Mucosa of descending colon (tissue), 3 donors: Measurements from ENCODE around the gene ASB4. TPM values are rescaled to one million over a fixed set of nuclear protein-coding genes. Genes with fewer than 3 reads are reported as not detected.

Experiments
- ATAC-seq: fragments of 200-7000 bp; cut with Tn5 transposase; one replicate; pipeline ENCODE4 v1.9.1; 2020; ENCODE audit warnings: mild to moderate bottlenecking, moderate library complexity
- DNase-seq, 3 donors: peaks; one replicate each; pipeline ENCODE4 v3.0.0-alpha.2; 2020
- H3K36me3 ChIP-seq: fragments of 200-600 bp; one replicate; pipeline ENCODE4 v1.8.0; 2021; ENCODE audit warnings: low read depth, mild to moderate bottlenecking
- H3K4me1 ChIP-seq: fragments of 200-600 bp; one replicate; pipeline ENCODE4 v1.8.0; 2021; ENCODE audit warnings: low read depth, mild to moderate bottlenecking
- H3K4me3 ChIP-seq: fragments of 200-600 bp; one replicate; pipeline ENCODE4 v1.8.0; 2021; ENCODE audit warnings: mild to moderate bottlenecking
- H3K9me3 ChIP-seq: fragments of 200-600 bp; one replicate; pipeline ENCODE4 v1.8.0; 2021; ENCODE audit warnings: mild to moderate bottlenecking
- intact Hi-C, 2 donors: fragments of 100-400 bp; cut with DNase I in 1 of 2; cut with micrococcal nuclease in 1 of 2; formaldehyde crosslinking; loops; one replicate each; pipeline versions ENCODE4 v1.11.0 to v1.11.1; 2022; cut with DNase I, micrococcal nuclease
- total RNA-seq, 3 donors: library from RNA; stranded (reverse); fragmentation: NEBNext Ultra II Directional in 2 of 3; extraction: Animal tissue kit (Norgen Biotek cat#: 25700) in 2 of 3; gene quantifications; one replicate each; pipeline versions ENCODE4 v1.2.1 to v1.2.4, GENCODE V29; 2021 to 2023
- TF ChIP-seq, protein P1 (sequence below): fragments of 200-600 bp; IDR thresholded peaks from one replicate; pipeline ENCODE4 v1.8.0; 2022; ENCODE audit warnings: antibody characterized with exemption, mild to moderate bottlenecking
- donor health status: DM: no; HTN: no; CAD: no; lungs with moderate emphysema.
- donor health status: DM: no; HTN: no; CAD: no.
- donor health status: DM: no; HTN: yes; CAD: no.

The ASB4 gene
- total RNA-seq, 3 donors from 2014 or later = 0.13 to 0.84 TPM; not detected in 1

DNA sequence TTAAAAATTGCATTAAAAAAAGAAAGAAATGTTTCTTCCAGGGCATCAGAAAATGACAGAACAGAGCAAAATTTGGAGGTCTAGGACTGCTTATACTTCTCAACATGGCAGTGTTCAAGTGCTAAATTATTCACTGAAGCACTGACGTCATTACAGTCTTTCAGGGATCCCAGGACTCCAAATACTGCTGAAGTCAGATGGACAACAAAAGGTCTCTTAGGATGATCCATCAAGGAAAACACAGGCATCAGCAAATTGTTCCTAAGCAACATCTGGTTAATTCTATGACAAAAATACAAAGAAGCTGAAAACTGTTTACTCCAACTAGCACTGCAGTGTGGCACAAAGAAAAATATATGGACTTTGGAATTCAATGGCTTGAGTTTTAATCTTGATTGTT is 58.4 kb downstream of the ASB4 start:
- no peak for DNase-seq
- Histone ChIP-seq H3K4me1 (peaks cover 7% of the 10 kb centered on the region), H3K4me3 (no peak overlapping the region), H3K9me3 (no peaks in the 10 kb centered on the region), H3K36me3 (no peaks in the 10 kb centered on the region)
- no peak for ATAC-seq
- intact Hi-C loops = no loop called here
- TF ChIP-seq, protein P1, sequence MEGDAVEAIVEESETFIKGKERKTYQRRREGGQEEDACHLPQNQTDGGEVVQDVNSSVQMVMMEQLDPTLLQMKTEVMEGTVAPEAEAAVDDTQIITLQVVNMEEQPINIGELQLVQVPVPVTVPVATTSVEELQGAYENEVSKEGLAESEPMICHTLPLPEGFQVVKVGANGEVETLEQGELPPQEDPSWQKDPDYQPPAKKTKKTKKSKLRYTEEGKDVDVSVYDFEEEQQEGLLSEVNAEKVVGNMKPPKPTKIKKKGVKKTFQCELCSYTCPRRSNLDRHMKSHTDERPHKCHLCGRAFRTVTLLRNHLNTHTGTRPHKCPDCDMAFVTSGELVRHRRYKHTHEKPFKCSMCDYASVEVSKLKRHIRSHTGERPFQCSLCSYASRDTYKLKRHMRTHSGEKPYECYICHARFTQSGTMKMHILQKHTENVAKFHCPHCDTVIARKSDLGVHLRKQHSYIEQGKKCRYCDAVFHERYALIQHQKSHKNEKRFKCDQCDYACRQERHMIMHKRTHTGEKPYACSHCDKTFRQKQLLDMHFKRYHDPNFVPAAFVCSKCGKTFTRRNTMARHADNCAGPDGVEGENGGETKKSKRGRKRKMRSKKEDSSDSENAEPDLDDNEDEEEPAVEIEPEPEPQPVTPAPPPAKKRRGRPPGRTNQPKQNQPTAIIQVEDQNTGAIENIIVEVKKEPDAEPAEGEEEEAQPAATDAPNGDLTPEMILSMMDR = no peak

DNA sequence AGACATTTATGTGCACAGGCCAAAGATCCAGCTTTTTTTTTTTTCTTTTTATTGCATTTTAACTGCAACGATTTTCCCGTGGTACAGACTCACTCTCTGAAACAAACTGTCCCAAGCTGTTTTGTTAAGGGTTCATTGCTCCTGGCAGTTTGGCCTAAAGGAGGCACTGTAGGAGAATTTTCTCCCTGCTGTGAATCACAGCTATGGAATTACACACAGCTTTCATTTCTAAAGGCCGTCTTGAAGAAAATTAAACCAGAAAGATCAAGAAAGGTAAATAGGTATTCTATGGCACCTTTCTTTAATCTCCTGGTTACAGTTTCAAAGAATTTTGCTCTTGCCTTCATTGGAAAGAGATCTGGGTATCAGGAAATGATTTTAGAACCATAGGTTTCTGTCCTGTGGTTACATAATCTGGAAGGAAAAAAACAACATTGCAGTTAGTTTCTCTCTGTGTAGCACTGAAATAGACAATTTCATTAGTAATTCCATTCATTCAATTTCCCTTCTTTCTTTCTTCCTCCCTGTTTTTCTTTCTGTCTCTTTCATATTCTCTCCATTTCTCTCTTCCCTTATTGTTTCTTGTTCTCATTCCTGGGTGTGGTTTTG is 59.4 kb downstream of the ASB4 start:
- DNase-seq (peak in 1 of 3 donors; percentile 79), ATAC-seq (peak; percentile 93)
- Histone ChIP-seq H3K4me3 (no peak overlapping the region), H3K36me3 (no peaks in the 10 kb centered on the region), H3K9me3 (no peaks in the 10 kb centered on the region), H3K4me1 (peaks cover 10% of the 10 kb centered on the region)
- intact Hi-C loops = loop anchor here in 1 of 2 donors (5.0 kb wide), 1 partner anchor 52 kb away; the partner anchor contains the start of gene PDK4
- TF ChIP-seq, protein P1 = peak; percentile 26

DNA sequence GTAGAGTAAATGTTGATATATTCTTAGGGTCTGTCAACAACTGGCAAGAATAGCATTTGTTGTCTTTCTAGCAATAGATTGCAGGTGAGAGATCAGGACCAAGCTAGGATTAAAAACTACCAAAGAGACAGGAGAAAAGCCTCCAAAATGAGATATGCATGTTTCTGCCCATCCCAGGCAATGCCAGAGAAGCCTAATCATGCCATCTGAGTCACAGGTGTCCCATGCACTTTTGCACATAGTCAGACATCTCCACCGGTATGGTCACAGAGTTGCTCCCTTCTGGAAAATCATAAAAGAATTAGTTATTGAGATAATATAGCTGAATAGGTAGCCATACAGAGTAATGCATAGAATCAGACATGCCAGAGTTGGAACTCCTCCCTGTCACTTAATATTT is 59.9 kb downstream of the ASB4 start:
- ATAC-seq (no peak), DNase-seq (no peak)
- intact Hi-C loops = loop anchor here in 1 of 2 donors (5.0 kb wide), 1 partner anchor 52 kb away; the partner anchor contains the start of gene PDK4
- no peaks in the 10 kb centered on the region for H3K36me3 ChIP-seq
- no peak overlapping the region for H3K4me3 ChIP-seq
- TF ChIP-seq, protein P1 = no peak
- H3K9me3 ChIP-seq = no peaks in the 10 kb centered on the region
- peaks cover 15% of the 10 kb centered on the region for H3K4me1 ChIP-seq

DNA sequence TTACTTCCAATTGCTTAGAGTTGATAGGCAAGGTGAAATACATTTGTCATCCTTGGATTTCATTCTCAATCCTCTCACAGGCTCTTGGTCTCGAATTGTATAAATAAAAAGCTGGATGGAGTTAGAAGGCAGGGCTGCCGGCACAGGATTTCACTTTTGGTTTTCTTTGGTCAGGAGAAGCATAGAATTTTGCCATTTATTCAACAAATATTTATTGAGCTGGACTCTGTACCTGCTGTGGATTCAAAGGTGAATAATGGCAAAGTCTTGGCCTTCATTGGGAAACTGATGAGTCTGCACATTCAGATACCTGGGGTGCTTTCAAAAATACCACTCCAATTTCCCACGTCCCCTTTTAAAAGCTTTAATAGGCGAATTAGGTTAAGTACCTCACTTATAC is 60.9 kb downstream of the ASB4 start:
- no peaks in the 10 kb centered on the region for H3K36me3 ChIP-seq
- DNase-seq = no peak
- H3K9me3 ChIP-seq = no peaks in the 10 kb centered on the region
- H3K4me1 ChIP-seq = peaks cover 19% of the 10 kb centered on the region
- no peak for ATAC-seq
- H3K4me3 ChIP-seq = no peak overlapping the region
- intact Hi-C loops = loop anchor here in 1 of 2 donors (5.0 kb wide), 1 partner anchor 51 kb away; the partner anchor contains the start of gene PDK4
- TF ChIP-seq, protein P1 = no peak

DNA sequence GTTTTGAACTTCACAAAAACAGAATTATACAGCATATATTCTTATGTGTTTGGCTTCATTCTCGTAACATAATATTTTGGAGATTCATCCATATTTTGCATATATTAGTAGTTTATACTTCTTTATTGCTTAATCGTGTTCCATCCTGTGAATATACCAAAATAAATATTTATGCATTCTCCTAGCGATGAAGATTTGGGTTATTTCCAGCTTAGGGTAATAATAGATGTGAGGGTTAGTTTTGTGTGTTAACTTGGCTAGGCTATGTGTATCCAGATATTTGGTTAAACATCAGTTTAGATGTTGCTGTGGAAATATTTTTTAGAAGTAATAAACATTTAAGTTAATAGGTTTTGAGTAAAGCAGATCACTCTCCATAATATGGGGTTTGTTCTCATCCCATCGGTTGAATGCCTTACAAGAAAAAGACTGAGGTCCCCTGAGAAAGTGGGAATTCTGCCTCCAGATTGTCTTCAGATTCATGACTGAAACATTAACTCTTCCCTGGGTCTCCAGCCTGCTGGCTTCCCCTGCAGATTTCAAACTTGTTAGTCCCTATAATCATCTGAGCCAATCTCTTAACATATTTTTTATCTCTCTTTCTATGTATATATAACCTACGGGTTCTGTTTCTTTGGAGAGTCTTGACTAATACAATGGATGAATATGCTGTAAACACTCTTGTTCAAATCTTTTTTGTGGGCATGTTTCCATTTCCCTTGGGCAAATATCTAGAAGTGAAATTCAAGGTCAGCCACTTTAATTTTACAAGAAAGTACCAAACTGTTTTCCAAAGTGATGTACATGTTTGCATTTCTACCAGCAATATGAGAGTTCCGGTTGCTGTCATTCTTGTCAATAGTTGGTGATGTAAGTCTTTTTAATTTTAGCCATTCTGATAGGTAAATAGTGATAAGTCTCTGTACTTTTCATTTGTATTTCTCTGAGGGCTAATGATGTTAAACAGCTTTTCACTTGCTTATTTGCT is 61.9 kb downstream of the ASB4 start:
- H3K4me1 ChIP-seq = peaks cover 19% of the 10 kb centered on the region
- H3K4me3 ChIP-seq = no peak overlapping the region
- TF ChIP-seq, protein P1 = no peak
- no peaks in the 10 kb centered on the region for H3K36me3 ChIP-seq
- intact Hi-C loops = loop anchor here in 1 of 2 donors (5.0 kb wide), 1 partner anchor 50 kb away; the partner anchor contains the start of gene PDK4
- H3K9me3 ChIP-seq = no peaks in the 10 kb centered on the region
- no peak for DNase-seq
- no peak for ATAC-seq
